Suprapubic skin (tissue), 3 donors: ENCODE measurements around the gene PDE3A.

ENCODE experiments used
- EP300 ChIP-seq: sonication (generic); formaldehyde crosslinking; IDR thresholded peaks from one replicate; pipeline ENCODE4 v1.6.1; 2017; ENCODE audit warnings: antibody characterized with exemption
- TF ChIP-seq, protein P1 (sequence below), 2 donors: fragments of 200-600 bp in 1 of 2; fragments of 450-650 bp in 1 of 2; sonication (generic) in 1 of 2; IDR thresholded peaks; one replicate each; pipeline ENCODE4 v1.5.1; 2016 to 2019; ENCODE audit warnings: antibody characterized with exemption in 2 of 2, mild to moderate bottlenecking in 1 of 2, moderate library complexity in 1 of 2

DNA sequence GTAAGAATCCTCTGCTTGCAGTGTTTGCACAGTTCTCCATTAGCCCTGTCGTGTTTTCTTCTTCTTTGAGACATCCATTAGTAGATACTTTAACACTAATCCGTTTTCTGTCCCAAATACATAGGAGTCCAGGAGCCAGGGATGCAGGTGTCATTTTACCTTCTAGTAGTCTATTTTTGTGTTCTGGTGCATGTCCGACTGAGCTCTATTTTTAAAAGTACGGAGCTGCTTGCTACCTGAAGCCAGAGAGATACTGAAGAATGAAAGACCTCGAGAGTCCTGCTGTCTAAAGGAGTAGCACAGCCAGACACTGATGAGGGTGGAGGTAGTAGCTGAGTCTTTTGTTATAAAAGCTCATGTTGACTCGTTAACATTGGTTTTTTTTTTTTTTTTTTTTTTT lies 31.7 kb downstream of the PDE3A start:
- TF ChIP-seq, protein P1, sequence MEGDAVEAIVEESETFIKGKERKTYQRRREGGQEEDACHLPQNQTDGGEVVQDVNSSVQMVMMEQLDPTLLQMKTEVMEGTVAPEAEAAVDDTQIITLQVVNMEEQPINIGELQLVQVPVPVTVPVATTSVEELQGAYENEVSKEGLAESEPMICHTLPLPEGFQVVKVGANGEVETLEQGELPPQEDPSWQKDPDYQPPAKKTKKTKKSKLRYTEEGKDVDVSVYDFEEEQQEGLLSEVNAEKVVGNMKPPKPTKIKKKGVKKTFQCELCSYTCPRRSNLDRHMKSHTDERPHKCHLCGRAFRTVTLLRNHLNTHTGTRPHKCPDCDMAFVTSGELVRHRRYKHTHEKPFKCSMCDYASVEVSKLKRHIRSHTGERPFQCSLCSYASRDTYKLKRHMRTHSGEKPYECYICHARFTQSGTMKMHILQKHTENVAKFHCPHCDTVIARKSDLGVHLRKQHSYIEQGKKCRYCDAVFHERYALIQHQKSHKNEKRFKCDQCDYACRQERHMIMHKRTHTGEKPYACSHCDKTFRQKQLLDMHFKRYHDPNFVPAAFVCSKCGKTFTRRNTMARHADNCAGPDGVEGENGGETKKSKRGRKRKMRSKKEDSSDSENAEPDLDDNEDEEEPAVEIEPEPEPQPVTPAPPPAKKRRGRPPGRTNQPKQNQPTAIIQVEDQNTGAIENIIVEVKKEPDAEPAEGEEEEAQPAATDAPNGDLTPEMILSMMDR (IDR thresholded peaks at IDR 0.05) = no peak
- TF ChIP-seq EP300 = no peak
